HepG2 (cell line): ENCODE results near the gene FAM83F. TPM values are rescaled to one million over a fixed set of nuclear protein-coding genes. Genes with fewer than 3 reads are reported as not detected.

Source experiments
- ATAC-seq: fragments of 200-7000 bp; cut with Tn5 transposase; 3 replicates; pipeline ENCODE4 v1.9.1; 2020; ENCODE audit warnings: mild to moderate bottlenecking, moderate library complexity
- BruUV-seq: library from RNA; stranded (reverse); fragments of 400-500 nt; replicated peaks from 2 replicates; lab custom pipeline; 2021; lab: Mats Ljungman, UMichigan
- CTCF ChIA-PET: fragments of 300-600 bp; formaldehyde crosslinking; extraction: SDS; loops from one replicate; lab custom pipeline; 2021; ENCODE audit warnings: low total read pairs, inconsistent platforms, low intra/inter-chr PET ratio; lab: Yijun Ruan, JAX
- POLR2A ChIA-PET: fragments of 350-600 bp; sonication (Branson Sonifier 250); formaldehyde crosslinking; loops from one replicate; lab custom pipeline; 2020; ENCODE audit warnings: antibody characterized with exemption, inconsistent platforms; lab: Yijun Ruan, JAX
- DNase-seq: peaks from one replicate; pipeline ENCODE4 v3.0.0-alpha.2; 2015; ENCODE audit warnings: low spot score
- FAIRE-seq: peaks from 3 replicates; lab custom pipeline; 2011; peaks lifted over from hg19 to GRCh38; lab: Jason Lieb, UNC
- H2AFZ ChIP-seq: one replicate; pipeline ENCODE4 v1.6.1; 2011; ENCODE audit warnings: low read length, inconsistent platforms
- H3K27ac ChIP-seq: fragments of 300-600 bp; 3 replicates; pipeline ENCODE4 v1.8.0; 2011; ENCODE audit warnings: mixed run types, mild to moderate bottlenecking, mixed read lengths, low read length, inconsistent platforms; ENCODE audit not compliant: insufficient read depth; ENCODE audit errors: extremely low read length
- H3K27me3 ChIP-seq, 2 experiments: fragments of 200-600 bp in 1 of 2; 2 replicates in 1 of 2; 3 replicates in 1 of 2; pipeline versions ENCODE4 v1.6.0 to v1.8.0; 2011; ENCODE audit warnings: low read length in 2 of 2, mild to moderate bottlenecking in 2 of 2, moderate library complexity in 2 of 2, inconsistent platforms in 1 of 2; ENCODE audit not compliant: insufficient read depth in 2 of 2, control insufficient read depth in 1 of 2
- H3K36me3 ChIP-seq, 2 experiments: fragments of 200-600 bp in 1 of 2; replicated peaks in 1 of 2; 2 replicates in 1 of 2; 3 replicates in 1 of 2; pipeline versions ENCODE4 v1.5.1 to v1.8.0; 2011; ENCODE audit warnings: low read length in 2 of 2, inconsistent platforms in 1 of 2; ENCODE audit not compliant: insufficient read depth in 2 of 2, control insufficient read depth in 1 of 2
- H3K4me1 ChIP-seq: 2 replicates; pipeline ENCODE4 v1.5.1; 2012; ENCODE audit warnings: low read length, inconsistent platforms; ENCODE audit not compliant: insufficient read depth
- H3K4me2 ChIP-seq: 2 replicates; pipeline ENCODE4 v1.6.0; 2011; ENCODE audit warnings: low read depth, low read length, inconsistent platforms
- H3K4me3 ChIP-seq, 3 experiments: fragments of 200-600 bp in 1 of 3; sonication (generic), shearing (Covaris generic) in 1 of 3; replicated peaks in 1 of 3; 2 replicates each; pipeline ENCODE4 v1.5.1; 2011 to 2016; ENCODE audit warnings: low read length in 3 of 3, inconsistent platforms in 2 of 3, low read depth in 2 of 3, mild to moderate bottlenecking in 2 of 3, control low read depth in 1 of 3, mixed read lengths in 1 of 3; ENCODE audit not compliant: insufficient read depth in 1 of 3
- H3K79me2 ChIP-seq: one replicate; pipeline ENCODE4 v1.6.1; 2011; ENCODE audit warnings: low read length, inconsistent platforms; ENCODE audit not compliant: insufficient read depth
- H3K9ac ChIP-seq: 2 replicates; pipeline ENCODE4 v1.6.0; 2011; ENCODE audit warnings: mild to moderate bottlenecking, low read depth, low read length, inconsistent platforms; ENCODE audit not compliant: insufficient read depth
- H3K9me3 ChIP-seq: 2 replicates; pipeline ENCODE4 v1.5.1; 2012; ENCODE audit warnings: mild to moderate bottlenecking, low read length
- H4K20me1 ChIP-seq: 2 replicates; pipeline ENCODE4 v1.6.0; 2011; ENCODE audit warnings: inconsistent platforms, mild to moderate bottlenecking, low read length, moderate library complexity; ENCODE audit not compliant: insufficient read depth
- AHR ChIP-seq: IDR thresholded peaks from 2 replicates; pipeline ENCODE4 v1.6.1; 2018; ENCODE audit warnings: missing genetic modification reagents, missing compliant biosample characterization
- MED8 ChIP-seq: sonication (generic); formaldehyde crosslinking; IDR thresholded peaks from 2 replicates; pipeline ENCODE4 v1.8.1; 2023; ENCODE audit warnings: mild to moderate bottlenecking, missing genetic modification reagents; ENCODE audit not compliant: insufficient replicate concordance
- NFKBIZ ChIP-seq: IDR thresholded peaks from 2 replicates; pipeline ENCODE4 v1.6.1; 2018; ENCODE audit warnings: missing genetic modification reagents, missing compliant biosample characterization
- PRDM15 ChIP-seq: sonication (generic); formaldehyde crosslinking; IDR thresholded peaks from 2 replicates; pipeline ENCODE4 v1.4.0; 2020; ENCODE audit warnings: missing genetic modification reagents
- SOX6 ChIP-seq, 2 experiments: fragments of 450-650 bp in 1 of 2; sonication (generic) in 1 of 2; formaldehyde crosslinking in 1 of 2; IDR thresholded peaks; 2 replicates each; pipeline versions ENCODE4 v1.4.0 to v1.6.1; 2017 to 2020; ENCODE audit warnings: antibody characterized with exemption in 1 of 2, mild to moderate bottlenecking in 1 of 2, missing genetic modification reagents in 1 of 2
- SRSF4 ChIP-seq: fragments of 200-400 bp; formaldehyde crosslinking; IDR thresholded peaks from one replicate; pipeline ENCODE4 v1.6.1; 2018; ENCODE audit warnings: mild to moderate bottlenecking, low read depth, low read length, moderate library complexity; ENCODE audit not compliant: poor library complexity, severe bottlenecking
- WGBS: methylation state at CpG from one replicate; pipeline ENCODE4 v1.1.6; 2017; ENCODE audit warnings: low lambda C conversion rate; 5-methylcytosine and 5-hydroxymethylcytosine counted together
- in situ Hi-C: cut with HindIII; loops from 2 replicates; pipeline ENCODE4 v1.10.0; 2017; ENCODE audit warnings: low pct_unique_long_range_greater_than_20kb; ENCODE audit not compliant: extremely low pct_ligation_motif_present
- intact Hi-C: fragments of 100-400 bp; cut with micrococcal nuclease; formaldehyde crosslinking; loops from one replicate; pipeline ENCODE4 v1.10.0; 2022; ENCODE audit not compliant: unreplicated experiment
- polyA plus RNA-seq, 8 experiments: library from polyadenylated mRNA; depleted of rRNA in 3 of 8; stranded (reverse) in 7 of 8; unstranded in 1 of 8; fragments of >200 nt; fragmentation: Illumina TruSeq in 4 of 8; extraction: Trizol in 4 of 8; gene quantifications; 2 replicates each; pipeline versions ENCODE4 v1.2.1 to v1.2.3, GENCODE V29; 2011 to 2016; ENCODE audit warnings: low read depth in 4 of 8, missing spikeins in 1 of 8, mixed read lengths in 1 of 8; ENCODE audit not compliant: insufficient read depth in 1 of 8
- total RNA-seq, 5 experiments: library from RNA; depleted of rRNA; stranded (reverse); fragments of >200 nt; fragmentation: Illumina TruSeq; extraction: Trizol; gene quantifications; 2 replicates each; pipeline ENCODE4 v1.2.3, GENCODE V29; 2016; ENCODE audit warnings: low read depth in 1 of 5
- TF ChIP-seq, protein P1 (sequence below): sonication (generic); formaldehyde crosslinking; conservative IDR thresholded peaks from 2 replicates; pipeline ENCODE4 v1.4.0; 2020; ENCODE audit warnings: missing genetic modification reagents

FAM83F gene
- total and polyA plus RNA-seq, 2 of the 13 experiments (the other 11 are each of a cell fraction or from before 2014, with no cell fraction given), result not detected

GRCh38 chr22:39970742-39971141 lies 24.0 kb upstream of the FAM83F start:
- Histone ChIP-seq H3K9me3 (no peaks in the 10 kb centered on the region), H3K36me3 (no peaks in the 10 kb centered on the region), H3K79me2 (no peaks in the 10 kb centered on the region), H3K27me3 (peaks cover 8 to 38% of the 10 kb centered on the region in 2 experiments; a peak in 4 of 5 replicates), H2AFZ (no peak overlapping the region), H3K4me1 (no peaks in the 10 kb centered on the region), H3K27ac (no peak overlapping the region), H3K4me2 (no peak overlapping the region), H3K9ac (no peak overlapping the region), H4K20me1 (no peaks in the 10 kb centered on the region), H3K4me3 (no peak overlapping the region)
- in situ Hi-C loops (no loop called here), intact Hi-C loops (no loop called here)
- CTCF ChIA-PET, result no interaction called here
- FAIRE-seq (no peak), DNase-seq (no peak), ATAC-seq (no peak)
- no peak for TF ChIP-seq SRSF4
- TF ChIP-seq AHR, result no peak
- TF ChIP-seq MED8, result no peak
- TF ChIP-seq, protein P1, sequence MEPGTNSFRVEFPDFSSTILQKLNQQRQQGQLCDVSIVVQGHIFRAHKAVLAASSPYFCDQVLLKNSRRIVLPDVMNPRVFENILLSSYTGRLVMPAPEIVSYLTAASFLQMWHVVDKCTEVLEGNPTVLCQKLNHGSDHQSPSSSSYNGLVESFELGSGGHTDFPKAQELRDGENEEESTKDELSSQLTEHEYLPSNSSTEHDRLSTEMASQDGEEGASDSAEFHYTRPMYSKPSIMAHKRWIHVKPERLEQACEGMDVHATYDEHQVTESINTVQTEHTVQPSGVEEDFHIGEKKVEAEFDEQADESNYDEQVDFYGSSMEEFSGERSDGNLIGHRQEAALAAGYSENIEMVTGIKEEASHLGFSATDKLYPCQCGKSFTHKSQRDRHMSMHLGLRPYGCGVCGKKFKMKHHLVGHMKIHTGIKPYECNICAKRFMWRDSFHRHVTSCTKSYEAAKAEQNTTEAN (CRISPR knock-in tag), result no peak
- POLR2A ChIA-PET, result no interaction called here
- 45% methylated on average over 6 of the region's 10 CpGs for WGBS
- BruUV-seq, result no TSS peak

GRCh38 chr22:39972641-39973040 lies 22.1 kb upstream of the FAM83F start:
- no peaks in the 10 kb centered on the region for H3K9me3 ChIP-seq
- H3K79me2 ChIP-seq, result no peaks in the 10 kb centered on the region
- CTCF ChIA-PET, result no interaction called here
- no peaks in the 10 kb centered on the region for H3K36me3 ChIP-seq
- H2AFZ ChIP-seq, result no peak overlapping the region
- H3K4me2 ChIP-seq, result no peak overlapping the region
- no peak overlapping the region for H3K9ac ChIP-seq
- POLR2A ChIA-PET, result no interaction called here
- DNase-seq, result no peak
- in situ Hi-C loops (no loop called here), intact Hi-C loops (no loop called here)
- H3K4me1 ChIP-seq, result no peaks in the 10 kb centered on the region
- H3K27me3 ChIP-seq, result peaks cover 8 to 41% of the 10 kb centered on the region in 2 experiments; a peak in 4 of 5 replicates
- H4K20me1 ChIP-seq, result no peaks in the 10 kb centered on the region
- H3K4me3 ChIP-seq, result no peak overlapping the region
- BruUV-seq, result no TSS peak
- H3K27ac ChIP-seq, result no peak overlapping the region
- WGBS, result 31% methylated on average over 5 of the region's 5 CpGs
- ATAC-seq, result no peak
- no peak for FAIRE-seq
- no peak for TF ChIP-seq SOX6 (IDR thresholded peaks at IDR 0.05)
- no peak for TF ChIP-seq SOX6 (CRISPR knock-in tag; IDR thresholded peaks at IDR 0.05)
- no peak for TF ChIP-seq NFKBIZ (CRISPR knock-in tag)
- TF ChIP-seq PRDM15, result no peak
